Heart left ventricle (tissue), 13 donors: Measurements from ENCODE around the gene USP46.

Experiments used
- POLR2A ChIP-seq, 2 donors: fragments of 450-650 bp; IDR thresholded peaks; one replicate each; pipeline ENCODE4 v1.6.1; 2017; ENCODE audit warnings: antibody characterized with exemption in 2 of 2, mild to moderate bottlenecking in 2 of 2, moderate library complexity in 2 of 2
- TF ChIP-seq, protein P1 (sequence below), 12 donors: fragments of 200-600 bp; sonication (generic) in 4 of 12; IDR thresholded peaks; one replicate each; pipeline versions ENCODE4 v1.5.0 to v1.8.0; 2018 to 2022; ENCODE audit warnings: antibody characterized with exemption in 12 of 12, mild to moderate bottlenecking in 5 of 12
- donor health status: ischemic (EF 13 %, LVEDD 7.1; RV severe dilation, severe dysfunction).
- donor health status: DM: no; HTN: yes; CAD: no.
- donor health status: DM: no; HTN: no; CAD: no.
- donor health status: ischemic (EF 25% LVEDD 6.9; RV normal size, moderate dysfunction).
- donor health status: ischemic (EF 25% LVEDD 5.7; RV mildly dilated, moderate dysfunction).
- donor health status: ischemic (EF 35%, LVEDD 5.7; RV mildly dilated, moderate dysfunction).
- donor health status: nonischemic (EF 11% LVEDD 7.7; RV severe dilation, severe dysfunction).
- donor health status: DM: yes; HTN: yes; CAD: no.
- donor health status: PGD.
- donor health status: ischemic (EF 29% LVEDD 5.4; RV normal size, mild dysfunction).
- donor health status: nonischemic (EF 23%, LVEDD 6.1; RV moderate dilation, normal function).

DNA sequence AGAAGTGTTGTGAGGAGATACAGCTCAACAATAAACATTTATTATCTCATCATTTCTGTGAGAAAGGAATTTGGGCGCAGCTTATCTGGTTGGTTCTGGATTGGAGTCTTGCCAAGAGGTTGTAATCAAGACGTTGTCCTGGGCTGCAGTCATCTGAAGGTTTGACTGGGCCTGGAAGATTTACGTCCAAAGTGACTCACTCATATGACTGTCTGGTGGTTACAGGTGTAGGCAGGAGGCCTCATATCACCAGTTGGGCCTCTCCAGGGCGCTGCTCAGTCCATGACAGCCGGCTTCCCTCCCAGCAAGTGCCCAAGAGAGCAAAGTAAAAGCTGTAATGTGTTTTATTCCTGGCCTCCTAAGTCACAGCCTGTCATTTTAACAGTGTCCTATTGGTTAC, 106.3 kb downstream of the USP46 start:
- TF ChIP-seq, protein P1, sequence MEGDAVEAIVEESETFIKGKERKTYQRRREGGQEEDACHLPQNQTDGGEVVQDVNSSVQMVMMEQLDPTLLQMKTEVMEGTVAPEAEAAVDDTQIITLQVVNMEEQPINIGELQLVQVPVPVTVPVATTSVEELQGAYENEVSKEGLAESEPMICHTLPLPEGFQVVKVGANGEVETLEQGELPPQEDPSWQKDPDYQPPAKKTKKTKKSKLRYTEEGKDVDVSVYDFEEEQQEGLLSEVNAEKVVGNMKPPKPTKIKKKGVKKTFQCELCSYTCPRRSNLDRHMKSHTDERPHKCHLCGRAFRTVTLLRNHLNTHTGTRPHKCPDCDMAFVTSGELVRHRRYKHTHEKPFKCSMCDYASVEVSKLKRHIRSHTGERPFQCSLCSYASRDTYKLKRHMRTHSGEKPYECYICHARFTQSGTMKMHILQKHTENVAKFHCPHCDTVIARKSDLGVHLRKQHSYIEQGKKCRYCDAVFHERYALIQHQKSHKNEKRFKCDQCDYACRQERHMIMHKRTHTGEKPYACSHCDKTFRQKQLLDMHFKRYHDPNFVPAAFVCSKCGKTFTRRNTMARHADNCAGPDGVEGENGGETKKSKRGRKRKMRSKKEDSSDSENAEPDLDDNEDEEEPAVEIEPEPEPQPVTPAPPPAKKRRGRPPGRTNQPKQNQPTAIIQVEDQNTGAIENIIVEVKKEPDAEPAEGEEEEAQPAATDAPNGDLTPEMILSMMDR (IDR thresholded peaks at IDR 0.05) = no peak
- no peak for TF ChIP-seq POLR2A (IDR thresholded peaks at IDR 0.05)
